C1 segment of cervical spinal cord (tissue), 14 donors: ENCODE data around the gene FAM25G.
"Not testable (repeated sequence)": the region's sequence is repeated elsewhere in the genome, so short reads cannot be mapped to it uniquely, and the experiment has no call there.

Experiments used
- DNase-seq, 14 donors: peaks; one replicate each; lab custom pipeline; 2025; lab: John Stamatoyannopoulos, UW

The FAM25G gene

GRCh38 chr10:47465216-47465917, 26.1 kb downstream of the FAM25G start:
- DNase-seq, result not testable (repeated sequence)

GRCh38 chr10:47462577-47463358, 28.7 kb downstream of the FAM25G start:
- not testable (repeated sequence) for DNase-seq

GRCh38 chr10:47461261-47461687, 30.2 kb downstream of the FAM25G start:
- peak in 2 of 14 donors; percentile 17 to 22 for DNase-seq

GRCh38 chr10:47458466-47459154, 32.9 kb downstream of the FAM25G start:
- no peak for DNase-seq

- DNase-seq, result no peak
These were observed 33.7 kb downstream of the FAM25G start for GRCh38 chr10:47457826-47458225.

- DNase-seq, result no peak
These were observed 34.0 kb downstream of the FAM25G start for GRCh38 chr10:47457528-47457820.

GRCh38 chr10:47456794-47457527, 34.5 kb downstream of the FAM25G start:
- no peak for DNase-seq

GRCh38 chr10:47456079-47456785, 35.3 kb downstream of the FAM25G start:
- no peak for DNase-seq

- DNase-seq, result not testable (repeated sequence)
These were observed 36.0 kb downstream of the FAM25G start for GRCh38 chr10:47455350-47456078.

GRCh38 chr10:47454780-47455058, 36.8 kb downstream of the FAM25G start:
- no peak for DNase-seq

GRCh38 chr10:47454008-47454779, 37.3 kb downstream of the FAM25G start:
- DNase-seq, result no peak

GRCh38 chr10:47453141-47454007, 38.1 kb downstream of the FAM25G start:
- no peak for DNase-seq

GRCh38 chr10:47452495-47453140, 38.9 kb downstream of the FAM25G start:
- no peak for DNase-seq

GRCh38 chr10:47451998-47452494, 39.5 kb downstream of the FAM25G start:
- DNase-seq, result no peak

GRCh38 chr10:47451273-47451997, 40.1 kb downstream of the FAM25G start:
- DNase-seq, result no peak

GRCh38 chr10:47450442-47450841, 41.1 kb downstream of the FAM25G start:
- no peak for DNase-seq

GRCh38 chr10:47449979-47450378, 41.5 kb downstream of the FAM25G start:
- no peak for DNase-seq
